PC-9 (cell line): Measurements from ENCODE around the gene PSKH1.

Experiments used
- EZH2 ChIP-seq: fragments of 200-600 bp; sonication (generic); IDR thresholded peaks from 2 replicates; pipeline ENCODE4 v1.8.0; 2017; ENCODE audit warnings: antibody characterized with exemption, low read depth
- TF ChIP-seq, protein P1 (sequence below): fragments of 200-600 bp; sonication (generic); conservative IDR thresholded peaks from 2 replicates; pipeline ENCODE4 v1.6.1; 2017; ENCODE audit warnings: mixed run types, antibody characterized with exemption, mild to moderate bottlenecking, moderate library complexity

GRCh38 chr16:67931712-67932461 lies 38.8 kb downstream of the PSKH1 start, which contains the start of gene CTRL:
- TF ChIP-seq, protein P1, sequence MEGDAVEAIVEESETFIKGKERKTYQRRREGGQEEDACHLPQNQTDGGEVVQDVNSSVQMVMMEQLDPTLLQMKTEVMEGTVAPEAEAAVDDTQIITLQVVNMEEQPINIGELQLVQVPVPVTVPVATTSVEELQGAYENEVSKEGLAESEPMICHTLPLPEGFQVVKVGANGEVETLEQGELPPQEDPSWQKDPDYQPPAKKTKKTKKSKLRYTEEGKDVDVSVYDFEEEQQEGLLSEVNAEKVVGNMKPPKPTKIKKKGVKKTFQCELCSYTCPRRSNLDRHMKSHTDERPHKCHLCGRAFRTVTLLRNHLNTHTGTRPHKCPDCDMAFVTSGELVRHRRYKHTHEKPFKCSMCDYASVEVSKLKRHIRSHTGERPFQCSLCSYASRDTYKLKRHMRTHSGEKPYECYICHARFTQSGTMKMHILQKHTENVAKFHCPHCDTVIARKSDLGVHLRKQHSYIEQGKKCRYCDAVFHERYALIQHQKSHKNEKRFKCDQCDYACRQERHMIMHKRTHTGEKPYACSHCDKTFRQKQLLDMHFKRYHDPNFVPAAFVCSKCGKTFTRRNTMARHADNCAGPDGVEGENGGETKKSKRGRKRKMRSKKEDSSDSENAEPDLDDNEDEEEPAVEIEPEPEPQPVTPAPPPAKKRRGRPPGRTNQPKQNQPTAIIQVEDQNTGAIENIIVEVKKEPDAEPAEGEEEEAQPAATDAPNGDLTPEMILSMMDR = no peak; the same call in 1 of the 2 replicates
- TF ChIP-seq EZH2 = no peak
